ENCODE measurements around the gene SMYD3. TPM values are rescaled to one million over a fixed set of nuclear protein-coding genes. Genes with fewer than 3 reads are reported as not detected.

The SMYD3 gene
- total and polyA plus RNA-seq, 12 donors = 13.5 to 78.2 (median 26.8) TPM

DNA sequence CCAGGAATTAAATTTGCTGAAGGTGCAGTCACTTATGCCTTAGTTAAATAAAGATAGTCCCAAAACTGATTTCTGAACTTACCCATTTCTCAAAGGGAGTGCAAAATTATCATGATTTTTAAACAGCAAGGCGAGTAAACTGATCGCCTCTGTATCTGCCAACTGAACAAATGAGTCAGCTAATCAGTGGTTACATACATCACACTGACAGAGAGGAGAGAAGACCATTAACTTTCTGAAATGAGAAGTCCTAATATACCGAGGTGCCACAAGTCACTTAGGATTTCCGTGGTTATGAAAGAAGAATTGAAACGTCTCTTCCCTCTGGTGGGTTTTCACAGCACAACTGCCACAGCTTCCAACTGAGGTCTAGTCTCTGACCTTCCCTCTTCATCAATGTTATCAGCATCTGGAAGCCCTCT is 400.7 kb downstream of the SMYD3 start:
- TF ChIP-seq, protein P1, sequence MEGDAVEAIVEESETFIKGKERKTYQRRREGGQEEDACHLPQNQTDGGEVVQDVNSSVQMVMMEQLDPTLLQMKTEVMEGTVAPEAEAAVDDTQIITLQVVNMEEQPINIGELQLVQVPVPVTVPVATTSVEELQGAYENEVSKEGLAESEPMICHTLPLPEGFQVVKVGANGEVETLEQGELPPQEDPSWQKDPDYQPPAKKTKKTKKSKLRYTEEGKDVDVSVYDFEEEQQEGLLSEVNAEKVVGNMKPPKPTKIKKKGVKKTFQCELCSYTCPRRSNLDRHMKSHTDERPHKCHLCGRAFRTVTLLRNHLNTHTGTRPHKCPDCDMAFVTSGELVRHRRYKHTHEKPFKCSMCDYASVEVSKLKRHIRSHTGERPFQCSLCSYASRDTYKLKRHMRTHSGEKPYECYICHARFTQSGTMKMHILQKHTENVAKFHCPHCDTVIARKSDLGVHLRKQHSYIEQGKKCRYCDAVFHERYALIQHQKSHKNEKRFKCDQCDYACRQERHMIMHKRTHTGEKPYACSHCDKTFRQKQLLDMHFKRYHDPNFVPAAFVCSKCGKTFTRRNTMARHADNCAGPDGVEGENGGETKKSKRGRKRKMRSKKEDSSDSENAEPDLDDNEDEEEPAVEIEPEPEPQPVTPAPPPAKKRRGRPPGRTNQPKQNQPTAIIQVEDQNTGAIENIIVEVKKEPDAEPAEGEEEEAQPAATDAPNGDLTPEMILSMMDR (IDR thresholded peaks at IDR 0.05) = no peak
- no peak for TF ChIP-seq POLR2A (IDR thresholded peaks at IDR 0.05)
- H3K27ac ChIP-seq = no peak overlapping the region
- H3K36me3 ChIP-seq (replicated peaks in 1 of 2) = no peaks in the 10 kb centered on the region
- intact Hi-C loops (cut with DNase I) = no loop called here
- no peaks in the 10 kb centered on the region for H3K4me1 ChIP-seq (replicated peaks in 1 of 2)
- H3K9me3 ChIP-seq (replicated peaks in 1 of 3) = no peaks in the 10 kb centered on the region
- no peak overlapping the region for H3K4me3 ChIP-seq
- WGBS, 4 donors = 64 to 77% (median 75%) methylated on average over 5 of the region's 5 CpGs
- no peak for DNase-seq
- no peaks in the 10 kb centered on the region for H3K27me3 ChIP-seq

DNA sequence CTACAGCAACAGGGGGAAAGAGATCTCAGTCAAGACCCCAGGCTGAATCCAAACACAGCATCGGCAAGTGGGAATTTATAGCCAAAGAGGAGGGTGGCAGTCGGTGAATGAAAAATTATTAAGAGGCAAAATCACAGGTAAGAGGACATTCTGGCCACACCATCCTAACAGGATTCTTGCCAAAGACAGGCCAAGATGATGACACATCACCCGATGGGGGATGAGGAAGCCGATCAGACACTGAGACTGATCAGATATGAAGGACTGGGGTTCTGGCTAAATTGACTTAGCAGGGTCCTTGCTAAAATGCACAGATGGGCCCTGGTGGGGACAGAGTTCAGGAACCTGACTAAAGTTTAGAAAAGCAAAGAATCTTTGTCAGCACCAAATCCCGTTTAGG is 402.2 kb downstream of the SMYD3 start:
- H3K27ac ChIP-seq = no peak overlapping the region
- DNase-seq = no peak
- no peaks in the 10 kb centered on the region for H3K4me1 ChIP-seq (replicated peaks in 1 of 2)
- no peak for TF ChIP-seq POLR2A (IDR thresholded peaks at IDR 0.05)
- TF ChIP-seq, protein P1 (IDR thresholded peaks at IDR 0.05) = no peak
- intact Hi-C loops (cut with DNase I) = no loop called here
- H3K27me3 ChIP-seq = no peaks in the 10 kb centered on the region
- no peak overlapping the region for H3K4me3 ChIP-seq
- no peaks in the 10 kb centered on the region for H3K36me3 ChIP-seq (replicated peaks in 1 of 2)
- H3K9me3 ChIP-seq (replicated peaks in 1 of 3) = no peaks in the 10 kb centered on the region
- WGBS, 4 donors = 81 to 92% (median 82%) methylated on average over 5 of the region's 5 CpGs

GRCh38 chr1:246099570-246099969 is 407.5 kb downstream of the SMYD3 start:
- H3K9me3 ChIP-seq (replicated peaks in 1 of 3) = no peaks in the 10 kb centered on the region
- intact Hi-C loops (cut with DNase I) = no loop called here
- no peaks in the 10 kb centered on the region for H3K4me1 ChIP-seq (replicated peaks in 1 of 2)
- TF ChIP-seq, protein P1 (IDR thresholded peaks at IDR 0.05) = no peak
- TF ChIP-seq POLR2A (IDR thresholded peaks at IDR 0.05) = no peak
- WGBS, 4 donors = 77 to 90% (median 86%) methylated on average over 3 of the region's 3 CpGs
- no peaks in the 10 kb centered on the region for H3K27me3 ChIP-seq
- no peak for DNase-seq
- no peaks in the 10 kb centered on the region for H3K36me3 ChIP-seq (replicated peaks in 1 of 2)
- H3K27ac ChIP-seq = no peak overlapping the region
- no peak overlapping the region for H3K4me3 ChIP-seq

DNA sequence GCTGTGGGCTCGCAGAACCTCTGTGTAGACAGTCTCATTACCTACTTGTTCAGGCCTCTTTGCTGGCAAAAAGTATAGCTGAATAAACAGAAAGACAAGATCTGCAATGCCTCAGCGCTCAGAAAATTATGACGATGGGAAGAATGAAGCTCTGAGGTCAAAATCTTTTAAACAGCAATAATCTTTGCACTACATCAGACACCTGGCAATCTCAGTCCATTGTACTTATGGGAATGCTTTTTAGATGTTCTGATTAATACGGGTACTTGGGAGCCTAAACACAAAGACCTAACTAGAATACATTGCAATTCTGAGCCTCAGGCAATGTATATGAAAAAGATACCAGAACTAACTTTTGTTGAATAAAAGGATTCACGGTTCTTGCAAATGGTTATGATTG is 410.7 kb downstream of the SMYD3 start:
- no peak for TF ChIP-seq POLR2A (IDR thresholded peaks at IDR 0.05)
- TF ChIP-seq, protein P1 (IDR thresholded peaks at IDR 0.05) = no peak
- no peak for DNase-seq
- Histone ChIP-seq H3K9me3 (replicated peaks in 1 of 3) (no peaks in the 10 kb centered on the region), H3K27ac (no peak overlapping the region), H3K36me3 (replicated peaks in 1 of 2) (no peaks in the 10 kb centered on the region), H3K4me1 (replicated peaks in 1 of 2) (no peaks in the 10 kb centered on the region), H3K27me3 (no peaks in the 10 kb centered on the region), H3K4me3 (no peak overlapping the region)
- WGBS, 4 donors = 89 to 91% (median 90%) methylated on average over 5 of the region's 5 CpGs
- intact Hi-C loops (cut with DNase I) = no loop called here

All from adrenal gland (tissue), 12 donors.